GM23338 (cell line): ENCODE measurements around the gene BMX. TPM values are rescaled to one million over a fixed set of nuclear protein-coding genes. Genes with fewer than 3 reads are reported as not detected.

Source experiments
- ATAC-seq: fragments of 200-7000 bp; cut with Tn5 transposase; 3 replicates; pipeline ENCODE4 v1.9.1; 2020
- DNase-seq: peaks from one replicate; pipeline ENCODE4 v3.0.0-alpha.2; 2015; ENCODE audit warnings: low spot score
- H2AFZ ChIP-seq: fragments of 200-600 bp; sonication (generic); 2 replicates; pipeline ENCODE4 v1.8.0; 2016; ENCODE audit warnings: antibody characterized with exemption, mild to moderate bottlenecking, moderate library complexity
- H3F3A ChIP-seq: fragments of 200-600 bp; sonication (generic); replicated peaks from 2 replicates; pipeline ENCODE4 v1.8.0; 2017; ENCODE audit warnings: antibody characterized with exemption, mixed run types, low read depth
- H3K27ac ChIP-seq: fragments of 200-600 bp; sonication (generic); 2 replicates; pipeline ENCODE4 v1.6.1; 2016; ENCODE audit warnings: low read depth
- H3K27me3 ChIP-seq: fragments of 200-600 bp; sonication (generic); 2 replicates; pipeline ENCODE4 v1.8.0; 2016; ENCODE audit warnings: mild to moderate bottlenecking, mixed run types, moderate library complexity; ENCODE audit not compliant: insufficient read depth
- H3K36me3 ChIP-seq: fragments of 200-600 bp; sonication (generic); 2 replicates; pipeline ENCODE4 v1.8.0; 2016; ENCODE audit warnings: mild to moderate bottlenecking; ENCODE audit not compliant: insufficient read depth
- H3K4me1 ChIP-seq: fragments of 200-600 bp; sonication (generic); 2 replicates; pipeline ENCODE4 v1.8.0; 2016; ENCODE audit warnings: mild to moderate bottlenecking, moderate library complexity; ENCODE audit not compliant: insufficient read depth
- H3K4me2 ChIP-seq: fragments of 200-600 bp; sonication (generic); 2 replicates; pipeline ENCODE4 v1.7.1; 2017; ENCODE audit warnings: mixed run types
- H3K4me3 ChIP-seq: fragments of 200-600 bp; sonication (generic); 2 replicates; pipeline ENCODE4 v1.6.1; 2016; ENCODE audit warnings: mixed run types
- H3K79me2 ChIP-seq: fragments of 200-600 bp; sonication (generic); replicated peaks from 2 replicates; pipeline ENCODE4 v1.8.0; 2017; ENCODE audit warnings: mild to moderate bottlenecking; ENCODE audit not compliant: insufficient read depth
- H3K9me2 ChIP-seq: fragments of 200-600 bp; sonication (generic); 2 replicates; pipeline ENCODE4 v1.8.0; 2017; ENCODE audit not compliant: insufficient read depth
- H4K20me1 ChIP-seq: fragments of 200-600 bp; sonication (generic); replicated peaks from 2 replicates; pipeline ENCODE4 v1.8.0; 2017; ENCODE audit warnings: mild to moderate bottlenecking; ENCODE audit not compliant: insufficient read depth
- H3K27ac Mint-ChIP-seq: 2 replicates; pipeline ENCODE4 v1.8.0; 2020; ENCODE audit warnings: inconsistent platforms, mild to moderate bottlenecking, moderate library complexity, mixed read lengths
- H3K27me3 Mint-ChIP-seq: 3 replicates; pipeline ENCODE4 v1.8.0; 2022; ENCODE audit warnings: low read depth, mild to moderate bottlenecking, moderate library complexity, mixed read lengths, inconsistent platforms; ENCODE audit not compliant: insufficient read depth, poor library complexity
- H3K36me3 Mint-ChIP-seq: 3 replicates; pipeline ENCODE4 v1.8.0; 2021; ENCODE audit warnings: low read depth, mild to moderate bottlenecking, inconsistent platforms, moderate library complexity, mixed read lengths
- H3K4me1 Mint-ChIP-seq: 3 replicates; pipeline ENCODE4 v1.8.0; 2020; ENCODE audit warnings: mild to moderate bottlenecking, inconsistent platforms, mixed read lengths
- H3K4me3 Mint-ChIP-seq: 3 replicates; pipeline ENCODE4 v1.8.0; 2021; ENCODE audit warnings: moderate library complexity, mild to moderate bottlenecking, inconsistent platforms, mixed read lengths
- H3K9me3 Mint-ChIP-seq: 3 replicates; pipeline ENCODE4 v1.8.0; 2020; ENCODE audit warnings: moderate library complexity, mild to moderate bottlenecking, inconsistent platforms, mixed read lengths
- CREB1 ChIP-seq: fragments of 250-450 bp; sonication (Bioruptor Pico); IDR thresholded peaks from 2 replicates; pipeline ENCODE4 v1.5.0; 2020; ENCODE audit warnings: low read depth, mild to moderate bottlenecking, moderate library complexity
- CTCF ChIP-seq, 2 experiments: fragments of 200-600 bp in 1 of 2; sonication (generic) in 1 of 2; conservative IDR thresholded peaks; 2 replicates each; pipeline versions ENCODE4 v1.5.1 to v1.6.1; 2016 to 2017; ENCODE audit warnings: antibody characterized with exemption in 2 of 2, low read depth in 2 of 2, mild to moderate bottlenecking in 2 of 2, moderate library complexity in 1 of 2
- EZH2 ChIP-seq: fragments of 200-600 bp; sonication (generic); IDR thresholded peaks from one replicate; pipeline ENCODE4 v1.8.0; 2017; ENCODE audit warnings: antibody characterized with exemption, mild to moderate bottlenecking, low read depth; ENCODE audit not compliant: unreplicated experiment
- EZH2phosphoT487 ChIP-seq: fragments of 200-600 bp; sonication (generic); IDR thresholded peaks from one replicate; pipeline ENCODE4 v1.8.1; 2018; ENCODE audit warnings: antibody characterized with exemption; ENCODE audit not compliant: unreplicated experiment
- JUNB ChIP-seq: IDR thresholded peaks from one replicate; pipeline ENCODE4 v1.6.1; 2016; ENCODE audit warnings: antibody characterized with exemption; ENCODE audit not compliant: unreplicated experiment
- NANOG ChIP-seq: IDR thresholded peaks from 2 replicates; pipeline ENCODE4 v1.6.1; 2016; ENCODE audit warnings: antibody characterized with exemption, borderline replicate concordance
- POLR2AphosphoS5 ChIP-seq: IDR thresholded peaks from 2 replicates; pipeline ENCODE4 v1.6.1; 2016; ENCODE audit warnings: antibody characterized with exemption, low read depth
- STAT1 ChIP-seq: IDR thresholded peaks from one replicate; pipeline ENCODE4 v1.6.1; 2016; ENCODE audit warnings: antibody characterized with exemption; ENCODE audit not compliant: unreplicated experiment
- polyA plus RNA-seq: library from polyadenylated mRNA; unstranded; fragments of >200 nt; fragmentation: Nextera tagmentation; extraction: Ambion mirVana; gene quantifications from 2 replicates; pipeline ENCODE4 v1.2.1, GENCODE V29; 2016
- total RNA-seq: library from RNA; depleted of rRNA; stranded (reverse); fragments of >200 nt; shearing (Covaris generic); gene quantifications from 2 replicates; pipeline ENCODE4 v1.2.3, GENCODE V29; 2014
- TF ChIP-seq, protein P1 (sequence below): IDR thresholded peaks from 2 replicates; pipeline ENCODE4 v1.6.1; 2016; ENCODE audit warnings: antibody characterized with exemption

The BMX gene
- total and polyA plus RNA-seq, 2 experiments from 2014 or later = not detected

GRCh38 chrX:15465896-15466651 is 34.5 kb upstream of the BMX start:
- Histone ChIP-seq H3K4me1 (peaks cover 14% of the 10 kb centered on the region; the same call in 1 of the 2 replicates), H3K27ac (no peak overlapping the region), H4K20me1 (no peaks in the 10 kb centered on the region), H3K4me3 (no peak overlapping the region), H3K36me3 (no peaks in the 10 kb centered on the region), H3K4me2 (no peak overlapping the region), H3K27me3 (no peaks in the 10 kb centered on the region), H3K9me2 (no peaks in the 10 kb centered on the region), H3F3A (no peaks in the 10 kb centered on the region), H3K79me2 (no peaks in the 10 kb centered on the region), H2AFZ (no peak overlapping the region)
- Mint-ChIP-seq H3K9me3 (no peaks in the 10 kb centered on the region), H3K4me1 (peaks cover 24% of the 10 kb centered on the region), H3K4me3 (no peak overlapping the region), H3K27me3 (no peaks in the 10 kb centered on the region), H3K27ac (no peak overlapping the region), H3K36me3 (no peaks in the 10 kb centered on the region)
- DNase-seq (peak; percentile 52), ATAC-seq (peak; percentile 87)
- no peak for TF ChIP-seq EZH2phosphoT487
- TF ChIP-seq CREB1 (CRISPR knock-in tag) = no peak
- TF ChIP-seq, protein P1, sequence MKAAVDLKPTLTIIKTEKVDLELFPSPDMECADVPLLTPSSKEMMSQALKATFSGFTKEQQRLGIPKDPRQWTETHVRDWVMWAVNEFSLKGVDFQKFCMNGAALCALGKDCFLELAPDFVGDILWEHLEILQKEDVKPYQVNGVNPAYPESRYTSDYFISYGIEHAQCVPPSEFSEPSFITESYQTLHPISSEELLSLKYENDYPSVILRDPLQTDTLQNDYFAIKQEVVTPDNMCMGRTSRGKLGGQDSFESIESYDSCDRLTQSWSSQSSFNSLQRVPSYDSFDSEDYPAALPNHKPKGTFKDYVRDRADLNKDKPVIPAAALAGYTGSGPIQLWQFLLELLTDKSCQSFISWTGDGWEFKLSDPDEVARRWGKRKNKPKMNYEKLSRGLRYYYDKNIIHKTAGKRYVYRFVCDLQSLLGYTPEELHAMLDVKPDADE = no peak
- TF ChIP-seq JUNB = no peak
- no peak for TF ChIP-seq POLR2AphosphoS5
- TF ChIP-seq NANOG = no peak
- peak; percentile 53 to 66 for TF ChIP-seq CTCF (conservative IDR thresholded peaks at IDR 0.05; ENCODE audit: low read depth in 2 of 2)

DNA sequence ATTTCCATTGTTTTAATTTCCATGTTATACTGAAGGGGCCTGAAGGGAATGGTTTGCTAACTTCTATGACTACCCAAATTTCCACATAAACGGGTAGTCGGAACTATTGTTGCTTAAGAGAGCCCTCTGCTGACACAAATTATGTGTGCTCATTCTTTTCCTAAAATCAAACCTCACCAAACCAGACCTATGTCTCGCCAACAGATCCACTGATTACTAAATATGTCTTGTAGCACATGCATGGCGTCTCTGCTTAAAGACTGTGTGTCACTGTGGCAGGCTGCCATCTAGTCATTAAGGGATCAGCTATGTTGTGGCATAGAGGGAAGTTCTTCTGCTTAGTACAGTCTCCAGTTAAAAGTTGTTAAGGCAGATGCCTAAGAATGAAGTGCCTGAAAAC is 32.6 kb upstream of the BMX start:
- Histone ChIP-seq H3F3A (no peaks in the 10 kb centered on the region), H2AFZ (no peak overlapping the region), H3K4me2 (no peak overlapping the region), H3K27ac (no peak overlapping the region), H3K9me2 (no peaks in the 10 kb centered on the region), H3K36me3 (no peaks in the 10 kb centered on the region), H3K27me3 (no peaks in the 10 kb centered on the region), H3K79me2 (no peaks in the 10 kb centered on the region), H3K4me3 (no peak overlapping the region), H3K4me1 (peaks cover 14% of the 10 kb centered on the region; the same call in 1 of the 2 replicates), H4K20me1 (no peaks in the 10 kb centered on the region)
- Mint-ChIP-seq H3K9me3 (no peaks in the 10 kb centered on the region), H3K4me3 (no peak overlapping the region), H3K36me3 (no peaks in the 10 kb centered on the region), H3K27ac (no peak overlapping the region), H3K27me3 (no peaks in the 10 kb centered on the region), H3K4me1 (peaks cover 29% of the 10 kb centered on the region)
- TF ChIP-seq CREB1 (CRISPR knock-in tag) (no peak), STAT1 (no peak), CTCF (conservative IDR thresholded peaks at IDR 0.05; ENCODE audit: low read depth in 2 of 2) (peak; percentile 39 to 50), NANOG (no peak), EZH2 (no peak)
- DNase-seq = peak; percentile 27
- no peak for ATAC-seq
